Fibroblast of the aortic adventitia (primary cell): ENCODE results near the gene NRCAM. TPM values are rescaled to one million over a fixed set of nuclear protein-coding genes. Genes with fewer than 3 reads are reported as not detected.
A peak's percentile ranks its signal among the peaks of the same experiment; 100 is the strongest.
"Not testable (repeated sequence)": the region's sequence is repeated elsewhere in the genome, so short reads cannot be mapped to it uniquely, and the experiment has no call there.

ENCODE experiments used
- DNase-seq: peaks from one replicate; pipeline ENCODE4 v3.0.0-alpha.2; 2010; ENCODE audit warnings: low read depth
- H3K4me3 ChIP-seq: 2 replicates; pipeline ENCODE4 v1.5.1; 2011; ENCODE audit warnings: low read depth, mild to moderate bottlenecking, control low read depth, low read length, moderate library complexity
- CTCF ChIP-seq: IDR thresholded peaks from 2 replicates; pipeline ENCODE4 v1.5.1; 2011; ENCODE audit warnings: mild to moderate bottlenecking, low read length, control low read depth, inconsistent platforms; ENCODE audit not compliant: insufficient read depth
- total RNA-seq: library from RNA; depleted of rRNA; stranded (reverse); fragments of >200 nt; gene quantifications from 2 replicates; pipeline ENCODE4 v1.2.3, GENCODE V29; 2012; ENCODE audit warnings: low replicate concordance

NRCAM gene
- total RNA-seq, 1 donor: 2.3 TPM

- TF ChIP-seq CTCF: no peak
- no peak overlapping the region for H3K4me3 ChIP-seq
- DNase-seq: no peak
These were observed 115.3 kb downstream of the NRCAM start for GRCh38 chr7:108340856-108341411.

- DNase-seq, H3K4me3 ChIP-seq: not testable (repeated sequence)
These were observed 115.8 kb downstream of the NRCAM start for GRCh38 chr7:108340406-108340805.

GRCh38 chr7:108335269-108335918 is 120.8 kb downstream of the NRCAM start:
- peak; percentile 12 for DNase-seq
- TF ChIP-seq CTCF: no peak
- no peak overlapping the region for H3K4me3 ChIP-seq

GRCh38 chr7:108332937-108333336 is 123.3 kb downstream of the NRCAM start:
- no peak for TF ChIP-seq CTCF
- DNase-seq: no peak
- no peak overlapping the region for H3K4me3 ChIP-seq

- TF ChIP-seq CTCF: no peak
- no peak for DNase-seq
- no peak overlapping the region for H3K4me3 ChIP-seq
These were observed 124.3 kb downstream of the NRCAM start for GRCh38 chr7:108331971-108332370.

- no peak overlapping the region for H3K4me3 ChIP-seq
- no peak for DNase-seq
- no peak for TF ChIP-seq CTCF
These were observed 126.0 kb downstream of the NRCAM start for GRCh38 chr7:108330227-108330626.

GRCh38 chr7:108329514-108329913 is 126.7 kb downstream of the NRCAM start:
- no peak for DNase-seq
- no peak for TF ChIP-seq CTCF
- no peak overlapping the region for H3K4me3 ChIP-seq
